Measurements from ENCODE around the gene ZNF394. TPM values are rescaled to one million over a fixed set of nuclear protein-coding genes. Genes with fewer than 3 reads are reported as not detected.
A peak's percentile ranks its signal among the peaks of the same experiment; 100 is the strongest.

ZNF394 gene
- total RNA-seq, 1 donor from 2014 or later, result 32.9 TPM

DNA sequence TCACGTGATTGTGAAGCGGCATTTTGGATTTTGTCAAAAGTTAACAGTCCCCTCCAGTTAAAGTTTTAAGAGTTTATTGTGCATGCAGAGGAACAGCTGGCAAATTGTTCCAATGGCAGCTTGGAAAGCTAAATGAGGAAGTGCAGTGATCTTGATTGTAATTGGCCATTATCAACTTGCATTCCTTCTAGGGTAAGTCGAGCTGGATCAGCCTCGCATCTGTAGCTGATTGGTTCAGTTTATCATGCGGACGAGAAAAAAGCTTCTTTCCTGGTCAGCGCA, 26.8 kb downstream of the ZNF394 start:
- intact Hi-C loops (cut with DNase I), result no loop called here
- peak; percentile 22 to 34 for ATAC-seq
- no peak for TF ChIP-seq CTCF (IDR thresholded peaks at IDR 0.05)
- Histone ChIP-seq H3K9me3 (no peaks in the 10 kb centered on the region), H3K27me3 (ENCODE audit: low read depth) (no peaks in the 10 kb centered on the region), H3K4me1 (peaks cover 17% of the 10 kb centered on the region), H3K36me3 (peaks cover 9% of the 10 kb centered on the region), H3K4me3 (peak overlapping the region; percentile 88), H3K27ac (peak overlapping the region; percentile 82)
- DNase-seq, result peak; percentile 24

- ATAC-seq (peak; percentile 99), DNase-seq (peak; percentile 99)
- peak within 1 kb of the TSS; percentile 82 for H3K27ac ChIP-seq
- H3K36me3 ChIP-seq, result peaks cover 9% of the 10 kb centered on the region
- no peaks in the 10 kb centered on the region for H3K9me3 ChIP-seq
- intact Hi-C loops (cut with DNase I), result no loop called here
- H3K27me3 ChIP-seq (ENCODE audit: low read depth), result no peaks in the 10 kb centered on the region
- H3K4me1 ChIP-seq, result peaks cover 14% of the 10 kb centered on the region
- H3K4me3 ChIP-seq, result peak within 1 kb of the TSS; percentile 88
- TF ChIP-seq CTCF (IDR thresholded peaks at IDR 0.05), result no peak
Observed at GRCh38 chr7:99472561-99473314, 27.3 kb downstream of the ZNF394 start, which contains the start of gene ZNF789. Gene ZNF789 (plus strand): TSS chr7:99472890. CDS start chr7:99476457, 3,567 bp downstream.

DNA sequence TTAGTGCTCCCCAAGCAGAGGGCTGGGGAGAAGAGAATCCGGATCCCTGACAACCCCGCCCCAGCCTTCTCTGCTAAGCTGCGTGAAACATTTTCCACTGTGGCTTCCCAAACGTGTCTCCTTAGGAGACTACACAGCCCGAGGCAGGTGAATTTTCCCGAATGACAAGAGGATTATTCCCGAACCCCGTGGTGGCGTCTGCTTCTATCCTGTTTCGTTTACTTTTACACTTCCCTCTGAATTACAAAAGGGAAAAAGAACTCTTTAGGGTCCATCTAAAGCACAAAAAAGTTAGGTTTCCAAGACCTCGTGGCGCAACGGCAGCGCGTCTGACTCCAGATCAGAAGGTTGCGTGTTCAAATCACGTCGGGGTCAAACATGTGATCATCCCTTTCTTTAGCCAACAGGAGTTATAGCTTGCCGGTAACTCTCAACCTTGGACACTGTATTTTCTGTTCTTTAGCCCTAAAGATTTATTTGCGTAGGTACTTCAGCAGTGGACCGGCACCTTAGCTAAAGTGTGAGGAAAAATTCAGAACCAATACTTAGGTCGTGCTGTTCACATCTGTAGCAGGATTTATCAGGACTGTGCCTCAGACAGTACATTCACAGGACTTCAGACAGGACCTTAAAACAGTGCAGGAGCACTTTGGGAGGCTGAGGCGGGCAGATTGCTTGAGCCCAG, 30.6 kb downstream of the ZNF394 start:
- TF ChIP-seq CTCF (IDR thresholded peaks at IDR 0.05), result no peak
- H3K27ac ChIP-seq, result no peak overlapping the region
- no peaks in the 10 kb centered on the region for H3K9me3 ChIP-seq
- DNase-seq (peak; percentile 32), ATAC-seq (no peak)
- no peak overlapping the region for H3K4me3 ChIP-seq
- H3K4me1 ChIP-seq, result peaks cover 30% of the 10 kb centered on the region
- intact Hi-C loops (cut with DNase I), result no loop called here
- no peaks in the 10 kb centered on the region for H3K27me3 ChIP-seq (ENCODE audit: low read depth)
- no peaks in the 10 kb centered on the region for H3K36me3 ChIP-seq

DNA sequence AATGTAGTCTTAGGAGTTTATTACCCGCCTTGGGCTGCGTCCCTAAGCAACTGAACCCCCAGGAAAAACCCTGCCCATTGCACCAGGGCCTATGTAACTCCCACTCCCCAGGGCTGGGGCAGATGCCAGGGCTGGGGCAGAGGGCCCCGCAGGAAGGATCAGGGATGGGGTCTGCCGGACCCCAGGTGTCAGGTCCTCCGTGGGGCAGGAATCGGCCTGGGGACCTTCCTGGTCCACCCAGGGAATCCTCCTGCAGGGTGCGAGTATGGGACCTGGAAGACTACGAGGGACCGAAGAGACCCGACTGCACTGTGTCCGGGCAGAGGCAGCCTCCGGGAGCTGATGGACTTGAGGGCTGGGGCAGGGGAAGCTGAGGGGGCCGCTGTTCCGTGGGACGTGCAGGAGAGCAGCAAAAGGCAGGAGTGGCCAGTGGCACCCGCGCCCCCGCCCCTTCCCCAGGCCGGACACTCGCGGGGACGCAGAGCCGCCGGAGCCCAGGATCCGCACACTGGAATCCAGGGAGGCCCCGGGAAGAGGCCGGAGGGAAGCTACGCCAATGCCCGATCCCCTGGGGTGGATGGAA, 31.7 kb downstream of the ZNF394 start:
- ATAC-seq (no peak), DNase-seq (peak; percentile 49)
- H3K27ac ChIP-seq, result no peak overlapping the region
- TF ChIP-seq CTCF (IDR thresholded peaks at IDR 0.05), result no peak
- no peaks in the 10 kb centered on the region for H3K9me3 ChIP-seq
- H3K4me3 ChIP-seq, result no peak overlapping the region
- H3K27me3 ChIP-seq (ENCODE audit: low read depth), result no peaks in the 10 kb centered on the region
- intact Hi-C loops (cut with DNase I), result no loop called here
- H3K36me3 ChIP-seq, result peaks cover 8% of the 10 kb centered on the region
- H3K4me1 ChIP-seq, result peaks cover 34% of the 10 kb centered on the region

DNA sequence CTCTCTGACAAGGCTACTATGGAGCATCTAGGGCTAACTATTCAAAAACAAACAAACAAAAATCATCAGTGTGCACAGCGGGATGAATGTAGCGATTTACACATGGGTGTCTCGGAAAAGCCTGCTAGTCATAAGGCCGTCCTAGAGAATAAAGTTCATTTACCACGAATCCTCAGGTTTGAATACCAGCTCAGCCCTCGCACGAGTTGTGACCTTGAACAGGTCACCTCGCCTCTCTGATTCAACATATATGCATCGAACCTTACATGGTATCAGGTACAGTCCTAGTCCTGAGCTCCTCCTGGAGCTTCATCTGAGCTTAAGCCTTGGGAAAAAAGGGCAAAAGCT, 34.7 kb downstream of the ZNF394 start:
- Histone ChIP-seq H3K27ac (peak overlapping the region; percentile 92), H3K27me3 (ENCODE audit: low read depth) (no peaks in the 10 kb centered on the region), H3K9me3 (no peaks in the 10 kb centered on the region), H3K36me3 (peaks cover 14% of the 10 kb centered on the region), H3K4me3 (peak overlapping the region; percentile 99), H3K4me1 (peaks cover 32% of the 10 kb centered on the region)
- DNase-seq (no peak), ATAC-seq (peak in 1 of 2 donors; percentile 13)
- no peak for TF ChIP-seq CTCF (IDR thresholded peaks at IDR 0.05)
- intact Hi-C loops (cut with DNase I), result no loop called here
